Measurements from ENCODE around the gene AHDC1.

AHDC1 gene

DNA sequence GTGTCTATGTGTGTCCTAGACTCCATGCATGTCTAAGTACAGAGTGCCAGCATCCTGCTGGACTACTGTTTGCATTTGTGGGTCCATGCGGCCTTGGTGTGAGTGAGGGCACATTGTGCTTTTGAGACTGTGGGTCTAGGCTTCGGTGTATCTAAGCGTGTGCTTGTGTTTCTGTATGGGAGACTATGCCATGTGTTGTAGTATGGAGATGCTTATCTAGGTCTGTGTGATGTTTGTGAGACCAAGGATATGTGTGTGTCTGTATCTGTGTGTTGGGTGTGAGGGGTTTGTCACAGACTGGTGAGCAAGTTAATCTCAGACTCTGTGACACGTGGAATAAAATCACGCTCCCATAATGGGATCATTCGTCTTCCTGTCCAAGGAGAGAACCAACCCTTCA is 14.5 kb downstream of the AHDC1 start:
- Histone ChIP-seq H3K36me3 (ENCODE audit: control insufficient read depth, low read length) (no peaks in the 10 kb centered on the region), H3K9me3 (ENCODE audit: control insufficient read depth, insufficient read depth, low read length) (no peaks in the 10 kb centered on the region), H3F3A (ENCODE audit: control insufficient read depth, insufficient read depth) (no peaks in the 10 kb centered on the region), H3K27me3 (ENCODE audit: control insufficient read depth, low read length) (no peaks in the 10 kb centered on the region), H3K79me2 (ENCODE audit: control insufficient read depth, low read length) (no peaks in the 10 kb centered on the region), H3K4me2 (ENCODE audit: low read length) (no peak overlapping the region), H4K20me1 (ENCODE audit: control insufficient read depth, insufficient read depth, low read depth, low read length) (no peaks in the 10 kb centered on the region), H3K4me3 (ENCODE audit: low read length) (no peak overlapping the region), H3K4me1 (ENCODE audit: control insufficient read depth, low read length) (no peaks in the 10 kb centered on the region), H3K27ac (ENCODE audit: low read depth, low read length) (no peak overlapping the region), H3K9me2 (replicated peaks; ENCODE audit: control insufficient read depth, low read length) (no peaks in the 10 kb centered on the region)
- no peak for TF ChIP-seq EZH2phosphoT487 (IDR thresholded peaks at IDR 0.05; ENCODE audit: borderline replicate concordance, low read length)
- TF ChIP-seq, protein P1, sequence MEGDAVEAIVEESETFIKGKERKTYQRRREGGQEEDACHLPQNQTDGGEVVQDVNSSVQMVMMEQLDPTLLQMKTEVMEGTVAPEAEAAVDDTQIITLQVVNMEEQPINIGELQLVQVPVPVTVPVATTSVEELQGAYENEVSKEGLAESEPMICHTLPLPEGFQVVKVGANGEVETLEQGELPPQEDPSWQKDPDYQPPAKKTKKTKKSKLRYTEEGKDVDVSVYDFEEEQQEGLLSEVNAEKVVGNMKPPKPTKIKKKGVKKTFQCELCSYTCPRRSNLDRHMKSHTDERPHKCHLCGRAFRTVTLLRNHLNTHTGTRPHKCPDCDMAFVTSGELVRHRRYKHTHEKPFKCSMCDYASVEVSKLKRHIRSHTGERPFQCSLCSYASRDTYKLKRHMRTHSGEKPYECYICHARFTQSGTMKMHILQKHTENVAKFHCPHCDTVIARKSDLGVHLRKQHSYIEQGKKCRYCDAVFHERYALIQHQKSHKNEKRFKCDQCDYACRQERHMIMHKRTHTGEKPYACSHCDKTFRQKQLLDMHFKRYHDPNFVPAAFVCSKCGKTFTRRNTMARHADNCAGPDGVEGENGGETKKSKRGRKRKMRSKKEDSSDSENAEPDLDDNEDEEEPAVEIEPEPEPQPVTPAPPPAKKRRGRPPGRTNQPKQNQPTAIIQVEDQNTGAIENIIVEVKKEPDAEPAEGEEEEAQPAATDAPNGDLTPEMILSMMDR (IDR thresholded peaks at IDR 0.05; ENCODE audit: low read depth, low read length, poor library complexity, severe bottlenecking): no peak

DNA sequence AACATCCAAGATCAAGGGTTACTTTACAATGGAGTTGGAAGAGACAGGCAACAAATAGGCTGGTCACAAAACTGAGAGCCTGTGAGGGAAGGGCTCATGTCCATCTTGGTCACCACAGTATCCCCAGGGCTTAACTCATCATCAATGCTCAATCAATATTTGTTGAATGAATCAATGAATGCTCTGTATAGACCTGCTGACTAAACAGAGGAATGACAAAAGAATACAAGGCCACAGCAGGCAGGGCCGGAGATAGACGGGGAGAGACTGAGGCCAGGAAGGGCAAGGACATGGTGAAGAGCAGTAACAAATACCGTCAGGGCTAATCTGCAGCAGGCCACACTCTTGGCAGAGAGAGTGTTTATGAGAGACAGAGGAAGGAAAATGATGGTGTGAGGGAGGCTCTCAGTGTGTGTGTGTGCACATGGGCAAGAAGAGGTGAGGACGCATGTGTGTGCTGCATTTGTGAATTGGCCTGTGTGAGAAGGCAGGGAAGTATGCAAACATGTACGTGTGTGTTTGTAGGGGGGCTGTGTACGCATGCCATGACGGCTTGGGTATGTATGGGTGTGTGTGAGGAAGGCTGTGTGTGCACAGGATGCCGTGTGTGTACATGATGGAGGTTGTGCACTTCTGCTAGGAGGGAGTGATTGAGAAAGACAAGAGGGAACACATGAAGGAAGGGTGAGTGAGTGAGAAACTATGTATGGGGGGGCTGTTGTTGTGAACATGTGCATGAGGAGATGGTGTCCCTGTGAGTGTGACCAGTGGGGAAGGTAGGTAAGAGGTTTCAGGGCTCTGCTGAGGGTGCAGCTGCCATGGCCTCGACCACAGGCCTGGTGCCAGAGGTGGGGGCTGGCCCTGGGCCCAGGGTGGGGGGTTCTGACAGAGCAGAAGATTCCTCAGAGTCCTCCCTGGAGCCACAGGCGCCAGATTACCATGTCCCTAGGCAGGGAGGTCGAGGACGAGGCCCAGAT is 15.4 kb downstream of the AHDC1 start:
- Histone ChIP-seq H3K27ac (ENCODE audit: low read depth, low read length) (no peak overlapping the region), H3K4me2 (ENCODE audit: low read length) (no peak overlapping the region), H3K27me3 (ENCODE audit: control insufficient read depth, low read length) (no peaks in the 10 kb centered on the region), H3K9me3 (ENCODE audit: control insufficient read depth, insufficient read depth, low read length) (no peaks in the 10 kb centered on the region), H3K36me3 (ENCODE audit: control insufficient read depth, low read length) (no peaks in the 10 kb centered on the region), H3F3A (ENCODE audit: control insufficient read depth, insufficient read depth) (no peaks in the 10 kb centered on the region), H4K20me1 (ENCODE audit: control insufficient read depth, insufficient read depth, low read depth, low read length) (no peaks in the 10 kb centered on the region), H3K9me2 (replicated peaks; ENCODE audit: control insufficient read depth, low read length) (no peaks in the 10 kb centered on the region), H3K4me1 (ENCODE audit: control insufficient read depth, low read length) (no peaks in the 10 kb centered on the region), H3K4me3 (ENCODE audit: low read length) (no peak overlapping the region), H3K79me2 (ENCODE audit: control insufficient read depth, low read length) (no peaks in the 10 kb centered on the region)
- TF ChIP-seq EZH2phosphoT487 (IDR thresholded peaks at IDR 0.05; ENCODE audit: borderline replicate concordance, low read length): no peak
- TF ChIP-seq, protein P1 (IDR thresholded peaks at IDR 0.05; ENCODE audit: low read depth, low read length, poor library complexity, severe bottlenecking): no peak

DNA sequence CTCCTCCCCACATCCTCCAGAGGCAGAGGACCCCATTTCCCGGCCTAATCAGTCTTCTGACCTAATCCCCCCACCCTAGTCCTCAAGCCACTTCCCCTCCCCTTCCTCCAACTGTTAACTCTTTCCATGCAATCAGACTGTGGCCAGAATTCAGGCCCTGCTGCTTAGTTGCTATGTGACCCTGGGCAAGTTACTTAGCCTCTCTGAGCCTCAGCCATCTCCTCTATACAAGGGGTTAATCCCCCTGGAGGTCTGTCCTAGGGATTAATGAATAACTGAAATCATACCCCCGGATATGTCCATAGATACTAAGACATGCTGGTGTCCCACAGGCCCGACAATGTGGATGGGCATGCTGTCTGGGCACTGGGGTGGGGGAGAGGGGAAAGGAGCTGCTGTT is 18.3 kb downstream of the AHDC1 start:
- H3K27ac ChIP-seq (ENCODE audit: low read depth, low read length): no peak overlapping the region
- H3K79me2 ChIP-seq (ENCODE audit: control insufficient read depth, low read length): no peaks in the 10 kb centered on the region
- no peaks in the 10 kb centered on the region for H3K9me2 ChIP-seq (replicated peaks; ENCODE audit: control insufficient read depth, low read length)
- H3K4me2 ChIP-seq (ENCODE audit: low read length): no peak overlapping the region
- no peaks in the 10 kb centered on the region for H3F3A ChIP-seq (ENCODE audit: control insufficient read depth, insufficient read depth)
- H4K20me1 ChIP-seq (ENCODE audit: control insufficient read depth, insufficient read depth, low read depth, low read length): no peaks in the 10 kb centered on the region
- H3K9me3 ChIP-seq (ENCODE audit: control insufficient read depth, insufficient read depth, low read length): no peaks in the 10 kb centered on the region
- no peaks in the 10 kb centered on the region for H3K4me1 ChIP-seq (ENCODE audit: control insufficient read depth, low read length)
- no peak overlapping the region for H3K4me3 ChIP-seq (ENCODE audit: low read length)
- no peaks in the 10 kb centered on the region for H3K27me3 ChIP-seq (ENCODE audit: control insufficient read depth, low read length)
- TF ChIP-seq, protein P1 (IDR thresholded peaks at IDR 0.05; ENCODE audit: low read depth, low read length, poor library complexity, severe bottlenecking): no peak
- TF ChIP-seq EZH2phosphoT487 (IDR thresholded peaks at IDR 0.05; ENCODE audit: borderline replicate concordance, low read length): no peak
- H3K36me3 ChIP-seq (ENCODE audit: control insufficient read depth, low read length): no peaks in the 10 kb centered on the region
